ENCODE results near the gene WIPI1.
A peak's percentile ranks its signal among the peaks of the same experiment; 100 is the strongest.
"Not testable (repeated sequence)": the region's sequence is repeated elsewhere in the genome, so short reads cannot be mapped to it uniquely, and the experiment has no call there.

The WIPI1 gene

DNA sequence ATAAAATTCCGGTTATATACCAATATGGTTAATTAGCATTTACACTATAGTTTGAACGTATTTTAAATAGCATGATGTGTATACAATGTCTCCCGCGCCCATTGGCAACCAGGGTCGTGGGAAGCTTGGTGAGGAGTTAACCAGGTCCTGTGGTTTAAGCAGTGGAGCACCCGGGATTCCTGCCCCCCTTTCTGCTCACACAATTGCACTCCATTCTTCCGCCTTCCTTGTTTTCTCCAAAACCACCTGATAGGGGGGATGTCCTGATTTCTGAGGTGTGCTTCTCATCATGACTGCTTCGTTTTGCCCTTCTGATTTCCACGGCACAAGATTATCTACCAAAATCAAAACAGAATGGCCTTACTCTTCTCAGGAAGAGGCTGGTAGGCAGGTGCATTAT, 35.8 kb downstream of the WIPI1 start:
- no peak for TF ChIP-seq CTCF (IDR thresholded peaks at IDR 0.05; ENCODE audit: insufficient read depth, low read length, missing control alignments)
- no peak overlapping the region for H3K4me3 ChIP-seq (ENCODE audit: low read depth, low read length)
- ChIA-PET CTCF (interaction anchor here (1.3 to 11.0 kb wide), 2 partner anchors 11 to 15 kb away, joined by 5 to 64 read pairs; no protein-coding TSS in a partner anchor), POLR2A (no interaction called here)
- no peak for DNase-seq (ENCODE audit: low read depth, low spot score)

DNA sequence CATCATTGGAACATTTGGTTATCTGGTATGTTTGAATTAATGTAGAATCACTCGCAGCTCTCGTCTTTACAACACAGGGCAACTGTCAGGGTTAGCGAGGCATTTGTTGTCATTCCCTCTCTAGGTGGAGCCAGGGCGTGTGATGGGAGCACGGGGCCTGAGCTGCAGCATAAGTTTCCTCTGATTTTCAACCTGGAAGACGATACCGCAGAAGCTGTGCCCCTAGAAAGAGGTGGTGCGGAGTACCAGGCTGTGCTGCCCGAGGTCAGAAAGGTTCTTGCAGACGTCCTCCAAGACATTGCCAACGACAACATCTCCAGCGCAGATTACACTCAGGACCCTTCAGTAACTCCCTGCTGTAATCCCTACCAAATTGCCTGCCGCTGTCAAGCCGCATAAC, 37.2 kb downstream of the WIPI1 start:
- CTCF ChIA-PET: interaction anchor here (1.0 to 11.0 kb wide), 4 partner anchors 8 to 21 kb away, joined by 3 to 64 read pairs (median 8); no protein-coding TSS in a partner anchor
- no peak for TF ChIP-seq CTCF (IDR thresholded peaks at IDR 0.05; ENCODE audit: insufficient read depth, low read length, missing control alignments)
- POLR2A ChIA-PET: no interaction called here
- no peak overlapping the region for H3K4me3 ChIP-seq (ENCODE audit: low read depth, low read length)
- DNase-seq (ENCODE audit: low read depth, low spot score): no peak

DNA sequence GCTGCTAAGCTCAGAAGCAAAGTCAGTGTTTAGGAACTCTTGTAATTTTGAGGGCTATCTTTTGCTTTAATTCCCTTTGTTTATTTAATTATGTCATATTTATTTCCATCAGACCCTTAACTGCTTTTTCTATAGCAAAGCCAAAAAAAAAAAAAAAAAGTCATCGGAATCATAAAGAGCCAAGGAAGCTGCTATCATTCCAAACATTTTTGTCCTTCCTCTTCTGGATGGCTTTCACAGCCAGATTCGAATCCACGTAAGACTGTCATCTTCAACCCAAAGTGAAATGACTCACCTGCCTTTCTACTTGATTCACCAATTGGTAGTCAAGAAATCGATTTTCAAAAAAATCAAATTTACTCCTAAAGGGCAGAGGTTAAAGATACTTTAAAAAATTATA, 38.4 kb downstream of the WIPI1 start:
- no peak for TF ChIP-seq CTCF (IDR thresholded peaks at IDR 0.05; ENCODE audit: insufficient read depth, low read length, missing control alignments)
- POLR2A ChIA-PET: no interaction called here
- DNase-seq (ENCODE audit: low read depth, low spot score): no peak
- H3K4me3 ChIP-seq (ENCODE audit: low read depth, low read length): no peak overlapping the region
- CTCF ChIA-PET: interaction anchor here (1.5 to 11.0 kb wide), 4 partner anchors 10 to 156 kb away, joined by 4 to 64 read pairs (median 20); no protein-coding TSS in a partner anchor

DNA sequence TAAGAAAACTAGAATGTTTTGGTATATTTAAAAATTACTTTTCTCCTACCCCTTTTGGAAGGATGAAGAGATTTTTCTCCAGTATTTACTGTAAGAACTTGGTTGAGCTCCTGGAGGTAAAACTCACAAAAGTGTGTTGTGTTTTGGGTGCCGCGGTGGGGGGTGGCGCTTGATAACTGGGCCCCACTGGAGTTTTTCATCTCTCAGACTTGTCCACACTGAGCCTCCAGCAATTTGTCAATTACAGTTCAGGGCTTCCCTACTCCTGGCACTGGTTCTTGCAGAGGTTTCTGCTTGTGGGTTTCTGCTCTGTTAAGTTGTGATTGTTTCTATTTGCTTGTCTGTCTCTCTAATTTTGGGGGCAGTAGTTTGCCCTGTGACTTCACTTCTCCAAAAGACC, 40.0 kb downstream of the WIPI1 start:
- ChIA-PET CTCF (interaction anchor here (1.1 to 3.7 kb wide), 5 partner anchors 11 to 154 kb away, joined by 3 to 31 read pairs (median 8); no protein-coding TSS in a partner anchor), POLR2A (no interaction called here)
- no peak overlapping the region for H3K4me3 ChIP-seq (ENCODE audit: low read depth, low read length)
- no peak for DNase-seq (ENCODE audit: low read depth, low spot score)
- no peak for TF ChIP-seq CTCF (IDR thresholded peaks at IDR 0.05; ENCODE audit: insufficient read depth, low read length, missing control alignments)

GRCh38 chr17:68414901-68415300, 42.4 kb downstream of the WIPI1 start:
- CTCF ChIA-PET: interaction anchor here (0.8 to 1.4 kb wide), 3 partner anchors 16 to 181 kb away, joined by 3 to 6 read pairs (median 4); no protein-coding TSS in a partner anchor
- H3K4me3 ChIP-seq (ENCODE audit: low read depth, low read length); DNase-seq (ENCODE audit: low read depth, low spot score); POLR2A ChIA-PET: not testable (repeated sequence)

GRCh38 chr17:68413597-68414560, 43.4 kb downstream of the WIPI1 start:
- CTCF ChIA-PET: interaction anchor here (0.8 to 1.4 kb wide), 3 partner anchors 15 to 180 kb away, joined by 3 to 6 read pairs (median 4); no protein-coding TSS in a partner anchor
- H3K4me3 ChIP-seq (ENCODE audit: low read depth, low read length): peak overlapping the region; percentile 20
- POLR2A ChIA-PET; DNase-seq (ENCODE audit: low read depth, low spot score): not testable (repeated sequence)

GRCh38 chr17:68407656-68408055, 49.6 kb downstream of the WIPI1 start:
- DNase-seq (ENCODE audit: low read depth, low spot score); POLR2A ChIA-PET; H3K4me3 ChIP-seq (ENCODE audit: low read depth, low read length): not testable (repeated sequence)
- CTCF ChIA-PET: interaction anchor here (1.4 kb wide), 1 partner anchor 9 kb away, joined by 6 read pairs; no protein-coding TSS in a partner anchor

DNA sequence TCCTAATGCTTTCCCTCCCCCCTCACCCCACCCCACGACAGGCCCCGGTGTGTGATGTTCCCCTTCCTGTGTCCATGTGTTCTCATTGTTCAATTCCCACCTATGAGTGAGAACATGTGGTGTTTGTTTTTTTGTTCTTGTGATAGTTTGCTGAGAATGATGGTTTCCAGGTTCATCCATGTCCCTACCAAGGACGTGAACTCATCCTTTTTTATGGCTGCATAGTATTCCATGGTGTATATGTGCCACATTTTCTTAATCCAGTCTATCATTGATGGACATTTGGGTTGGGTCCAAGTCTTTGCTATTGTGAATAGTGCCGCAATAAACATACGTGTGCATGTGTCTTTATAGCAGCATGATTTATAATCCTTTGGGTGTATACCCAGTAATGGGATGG, 53.5 kb downstream of the WIPI1 start:
- POLR2A ChIA-PET; DNase-seq (ENCODE audit: low read depth, low spot score); CTCF ChIA-PET; H3K4me3 ChIP-seq (ENCODE audit: low read depth, low read length): not testable (repeated sequence)

Measured in AG04449 (cell line).